Activated CD8-positive, alpha-beta memory T cell treated with anti-CD3 and anti-CD28 coated beads, Interleukin-2, amount 10 ng/mL, durations not matched to agents 7 days and 5 days (primary cell): ENCODE measurements around the gene IFITM2. TPM values are rescaled to one million over a fixed set of nuclear protein-coding genes. Genes with fewer than 3 reads are reported as not detected.
A peak's percentile ranks its signal among the peaks of the same experiment; 100 is the strongest.

ENCODE experiments used
- ATAC-seq: fragments of 150-1000 bp; cut with Tn5 transposase; one replicate; pipeline ENCODE4 v1.10.0; 2021; ENCODE audit warnings: moderate library complexity
- CTCF ChIA-PET: fragments of 350-600 bp; sonication (Branson Sonifier 250); formaldehyde crosslinking; loops from one replicate; lab custom pipeline; 2021; ENCODE audit warnings: antibody characterized with exemption; lab: Charles Lee
- DNase-seq: peaks from one replicate; pipeline ENCODE4 v3.0.0-alpha.2; 2020
- H3K27ac Mint-ChIP-seq: one replicate; pipeline ENCODE4 v1.8.0; 2021; ENCODE audit warnings: mild to moderate bottlenecking, mixed read lengths
- H3K27me3 Mint-ChIP-seq: one replicate; pipeline ENCODE4 v1.8.0; 2021; ENCODE audit warnings: mixed read lengths
- H3K36me3 Mint-ChIP-seq: one replicate; pipeline ENCODE4 v1.8.0; 2021; ENCODE audit warnings: mild to moderate bottlenecking, mixed read lengths
- H3K4me1 Mint-ChIP-seq: one replicate; pipeline ENCODE4 v1.8.0; 2021; ENCODE audit warnings: mixed read lengths
- H3K4me3 Mint-ChIP-seq: one replicate; pipeline ENCODE4 v1.8.0; 2021; ENCODE audit warnings: mild to moderate bottlenecking, moderate library complexity, mixed read lengths
- H3K9me3 Mint-ChIP-seq: one replicate; pipeline ENCODE4 v1.8.0; 2022; ENCODE audit warnings: low read depth, mixed read lengths
- total RNA-seq, 2 experiments: library from RNA; stranded (reverse); gene quantifications; one replicate each; pipeline ENCODE4 v1.2.3, GENCODE V29; 2021

IFITM2 gene
- total RNA-seq, 2 experiments from 2014 or later, result 646 to 1,401 TPM

- CTCF ChIA-PET, result interaction anchor here (0.7 to 3.5 kb wide), 12 partner anchors 9 to 382 kb away, joined by 3 to 17 read pairs (median 4); no protein-coding TSS in a partner anchor
- DNase-seq (peak; percentile 88), ATAC-seq (peak; percentile 70)
- H3K4me1 Mint-ChIP-seq, result peaks cover 36% of the 10 kb centered on the region
- no peaks in the 10 kb centered on the region for H3K36me3 Mint-ChIP-seq
- H3K27me3 Mint-ChIP-seq, result peaks cover 30% of the 10 kb centered on the region
- H3K9me3 Mint-ChIP-seq, result no peaks in the 10 kb centered on the region
- H3K4me3 Mint-ChIP-seq, result peak overlapping the region; percentile 64
- H3K27ac Mint-ChIP-seq, result peak overlapping the region; percentile 65
Measured at GRCh38 chr11:355581-356458, 48.2 kb downstream of the IFITM2 start.

DNA sequence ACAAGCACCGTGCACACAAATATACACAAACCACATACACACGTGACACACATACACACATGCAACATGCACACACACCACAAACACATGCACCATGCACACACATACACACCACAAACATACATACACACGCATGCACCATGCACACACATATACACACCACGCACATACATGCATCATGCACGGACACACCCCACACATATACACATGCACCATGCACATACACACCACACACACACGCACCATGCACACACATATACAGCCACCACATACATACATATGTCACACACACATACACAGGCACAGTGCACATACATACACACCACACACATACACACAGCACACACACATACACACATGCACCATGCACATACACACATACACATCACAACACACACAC is 49.0 kb downstream of the IFITM2 start:
- Mint-ChIP-seq H3K9me3 (no peaks in the 10 kb centered on the region), H3K27ac (no peak overlapping the region), H3K4me1 (peaks cover 30% of the 10 kb centered on the region), H3K4me3 (no peak overlapping the region), H3K36me3 (no peaks in the 10 kb centered on the region), H3K27me3 (peaks cover 30% of the 10 kb centered on the region)
- CTCF ChIA-PET, result interaction anchor here (1.3 to 3.5 kb wide), 3 partner anchors 9 to 40 kb away, joined by 4 to 17 read pairs (median 4); no protein-coding TSS in a partner anchor
- ATAC-seq (no peak), DNase-seq (no peak)

- DNase-seq (no peak), ATAC-seq (no peak)
- Mint-ChIP-seq H3K27me3 (peaks cover 25% of the 10 kb centered on the region), H3K27ac (no peak overlapping the region), H3K4me1 (peaks cover 26% of the 10 kb centered on the region), H3K36me3 (no peaks in the 10 kb centered on the region), H3K4me3 (no peak overlapping the region), H3K9me3 (no peaks in the 10 kb centered on the region)
- CTCF ChIA-PET, result no interaction called here
Measured at GRCh38 chr11:357582-357981, 50.0 kb downstream of the IFITM2 start.

GRCh38 chr11:358129-358800 is 50.6 kb downstream of the IFITM2 start:
- Mint-ChIP-seq H3K36me3 (no peaks in the 10 kb centered on the region), H3K4me1 (peaks cover 20% of the 10 kb centered on the region), H3K9me3 (no peaks in the 10 kb centered on the region), H3K27ac (no peak overlapping the region), H3K27me3 (peaks cover 20% of the 10 kb centered on the region), H3K4me3 (no peak overlapping the region)
- DNase-seq (no peak), ATAC-seq (no peak)
- CTCF ChIA-PET, result interaction anchor here (0.8 to 2.3 kb wide), 5 partner anchors 13 to 110 kb away, joined by 3 to 11 read pairs (median 4); no protein-coding TSS in a partner anchor

Other genes with a start within 250 kb of the IFITM2 start
- not detected for gene SCGB1C1, start 114.7 kb upstream of the IFITM2 start, total RNA-seq
- gene BET1L, start 100.4 kb upstream of the IFITM2 start, total RNA-seq, result 10 to 100 TPM; 28.8 to 31.7 TPM
- 100 to 1,000 TPM; 110 to 113 TPM for gene RIC8A, start 100.1 kb upstream of the IFITM2 start, total RNA-seq
- gene SIRT3, start 71.5 kb upstream of the IFITM2 start, total RNA-seq, result 10 to 100 TPM; 12.8 to 15.9 TPM
- 100 to 1,000 TPM; 166 to 199 TPM for gene PSMD13, start 70.8 kb upstream of the IFITM2 start, total RNA-seq
- gene NLRP6, start 29.4 kb upstream of the IFITM2 start, total RNA-seq, result 1 to 10 TPM; 3.8 to 6.9 TPM
- gene PGGHG, start 18.7 kb upstream of the IFITM2 start, total RNA-seq, result 100 to 1,000 TPM; 214 to 229 TPM
- gene IFITM5, start 8.3 kb upstream of the IFITM2 start, total RNA-seq, result not detected
- 100 to 1,000 TPM; 459 to 909 TPM for gene IFITM1, start 6.2 kb downstream of the IFITM2 start, total RNA-seq
- 100 to 1,000 TPM in 1 of 2 experiments, 10 to 100 TPM in 1; 53.7 to 166 TPM for gene IFITM3, start 13.0 kb downstream of the IFITM2 start, total RNA-seq
- gene B4GALNT4, start 61.7 kb downstream of the IFITM2 start, total RNA-seq, result under 1 TPM in 1 of 2 experiments, not detected in 1; 0.32 TPM
- gene PKP3, start 86.4 kb downstream of the IFITM2 start, total RNA-seq, result under 1 TPM; 0.09 to 0.18 TPM
- gene SIGIRR, start 107.2 kb downstream of the IFITM2 start, total RNA-seq, result 100 to 1,000 TPM in 1 of 2 experiments, 10 to 100 TPM in 1; 96.2 to 198 TPM
- gene ANO9, start 134.2 kb downstream of the IFITM2 start, total RNA-seq, result 10 to 100 TPM; 33.0 to 79.4 TPM
- gene PTDSS2, start 142.5 kb downstream of the IFITM2 start, total RNA-seq, result 10 to 100 TPM; 26.6 to 31.2 TPM
- 100 to 1,000 TPM in 1 of 2 experiments, 10 to 100 TPM in 1; 98.4 to 113 TPM for gene RNH1, start 199.4 kb downstream of the IFITM2 start, total RNA-seq
- 10 to 100 TPM; 50.7 to 53.8 TPM for gene HRAS, start 227.8 kb downstream of the IFITM2 start, total RNA-seq
- 1 to 10 TPM; 1.7 to 2.1 TPM for gene LRRC56, start 229.7 kb downstream of the IFITM2 start, total RNA-seq